AG10803 (cell line): ENCODE data around the gene RASSF9.

Experiments used
- DNase-seq: peaks from one replicate; pipeline ENCODE4 v3.0.0; 2010; ENCODE audit warnings: low read depth
- H3K4me3 ChIP-seq: 2 replicates; pipeline ENCODE4 v1.5.1; 2011; ENCODE audit warnings: mild to moderate bottlenecking, low read length, control low read depth
- TF ChIP-seq, protein P1 (sequence below): conservative IDR thresholded peaks from 2 replicates; pipeline ENCODE4 v1.5.1; 2011; ENCODE audit warnings: mild to moderate bottlenecking, low read length, control low read depth, inconsistent platforms

The RASSF9 gene

DNA sequence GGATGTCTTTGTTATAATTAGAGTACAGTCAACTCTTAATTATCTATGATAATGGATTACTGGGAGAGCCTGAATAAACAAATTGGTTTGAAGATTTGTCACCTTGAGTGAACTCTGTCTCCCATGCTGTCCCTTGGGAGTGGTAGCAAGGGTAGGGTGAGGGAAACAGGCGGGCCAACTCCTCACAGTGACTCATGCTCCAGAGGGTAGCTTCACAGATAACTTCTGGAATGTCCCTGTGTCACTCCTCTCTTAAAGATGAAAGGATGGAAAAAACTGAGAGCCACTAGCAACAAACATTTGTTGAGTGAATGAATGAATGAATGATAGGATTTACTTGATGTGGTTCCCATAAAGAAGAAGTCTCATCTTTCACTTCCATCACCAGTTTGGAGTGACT is 53.5 kb downstream of the RASSF9 start:
- TF ChIP-seq, protein P1, sequence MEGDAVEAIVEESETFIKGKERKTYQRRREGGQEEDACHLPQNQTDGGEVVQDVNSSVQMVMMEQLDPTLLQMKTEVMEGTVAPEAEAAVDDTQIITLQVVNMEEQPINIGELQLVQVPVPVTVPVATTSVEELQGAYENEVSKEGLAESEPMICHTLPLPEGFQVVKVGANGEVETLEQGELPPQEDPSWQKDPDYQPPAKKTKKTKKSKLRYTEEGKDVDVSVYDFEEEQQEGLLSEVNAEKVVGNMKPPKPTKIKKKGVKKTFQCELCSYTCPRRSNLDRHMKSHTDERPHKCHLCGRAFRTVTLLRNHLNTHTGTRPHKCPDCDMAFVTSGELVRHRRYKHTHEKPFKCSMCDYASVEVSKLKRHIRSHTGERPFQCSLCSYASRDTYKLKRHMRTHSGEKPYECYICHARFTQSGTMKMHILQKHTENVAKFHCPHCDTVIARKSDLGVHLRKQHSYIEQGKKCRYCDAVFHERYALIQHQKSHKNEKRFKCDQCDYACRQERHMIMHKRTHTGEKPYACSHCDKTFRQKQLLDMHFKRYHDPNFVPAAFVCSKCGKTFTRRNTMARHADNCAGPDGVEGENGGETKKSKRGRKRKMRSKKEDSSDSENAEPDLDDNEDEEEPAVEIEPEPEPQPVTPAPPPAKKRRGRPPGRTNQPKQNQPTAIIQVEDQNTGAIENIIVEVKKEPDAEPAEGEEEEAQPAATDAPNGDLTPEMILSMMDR, result no peak
- no peak for DNase-seq
- H3K4me3 ChIP-seq, result no peak overlapping the region

DNA sequence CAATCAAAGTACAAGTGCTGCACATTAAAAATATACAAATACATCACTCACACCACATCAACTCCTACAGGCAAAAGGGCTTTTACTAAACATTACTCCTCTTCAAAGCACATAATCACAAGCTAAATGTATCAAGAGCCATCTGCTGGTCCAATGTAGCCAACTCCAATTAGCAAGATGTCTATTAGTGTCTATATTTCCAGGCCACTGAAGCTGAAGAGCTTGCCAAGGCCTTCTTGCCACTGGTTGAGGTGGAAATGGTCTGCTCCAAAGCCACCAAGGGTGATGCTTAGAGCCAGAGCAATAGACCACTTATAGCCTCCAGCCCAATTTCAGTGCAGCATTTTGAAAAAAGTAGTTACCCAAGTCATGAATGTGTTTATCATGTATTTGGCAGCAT is 54.4 kb downstream of the RASSF9 start:
- TF ChIP-seq, protein P1, result no peak
- no peak for DNase-seq
- H3K4me3 ChIP-seq, result no peak overlapping the region

DNA sequence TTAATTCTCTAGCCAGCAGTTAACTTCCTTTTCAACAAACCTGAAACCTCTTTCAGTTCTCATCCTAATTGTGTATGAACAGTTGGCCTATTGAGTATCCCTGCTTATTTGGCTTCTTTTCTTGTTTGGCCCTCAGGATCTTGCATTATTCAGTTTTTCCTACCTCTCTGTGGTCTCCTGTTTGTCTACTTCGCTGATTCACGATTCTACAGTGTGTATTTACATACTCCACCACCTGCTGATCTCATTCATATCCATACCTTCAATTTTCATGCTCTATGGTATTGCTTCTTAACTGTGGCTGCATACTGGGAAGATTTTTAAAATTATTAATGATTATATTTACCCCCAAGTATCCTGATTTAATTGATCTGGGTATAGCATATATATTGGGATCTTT is 56.4 kb downstream of the RASSF9 start:
- TF ChIP-seq, protein P1, result no peak
- H3K4me3 ChIP-seq, result no peak overlapping the region
- no peak for DNase-seq

DNA sequence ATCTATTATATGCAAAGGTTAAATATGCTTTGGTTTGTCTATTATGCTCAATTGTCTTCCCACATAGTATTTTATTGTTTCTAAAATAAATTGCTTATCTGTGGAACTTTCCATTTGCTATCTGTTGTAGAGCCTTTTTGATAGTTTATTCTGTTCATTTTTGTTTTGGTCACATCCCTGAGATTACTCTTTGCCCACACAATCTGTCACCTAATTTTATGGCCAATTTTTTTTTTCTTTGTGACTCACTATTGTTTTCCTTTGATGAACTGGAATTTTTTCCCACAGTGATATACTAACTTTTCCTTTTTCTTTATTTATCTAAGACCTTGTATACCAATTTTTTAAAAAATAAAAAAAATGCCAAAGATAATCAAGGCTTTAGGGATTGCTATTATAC is 61.1 kb downstream of the RASSF9 start:
- DNase-seq, result no peak
- no peak overlapping the region for H3K4me3 ChIP-seq
- TF ChIP-seq, protein P1, result no peak

DNA sequence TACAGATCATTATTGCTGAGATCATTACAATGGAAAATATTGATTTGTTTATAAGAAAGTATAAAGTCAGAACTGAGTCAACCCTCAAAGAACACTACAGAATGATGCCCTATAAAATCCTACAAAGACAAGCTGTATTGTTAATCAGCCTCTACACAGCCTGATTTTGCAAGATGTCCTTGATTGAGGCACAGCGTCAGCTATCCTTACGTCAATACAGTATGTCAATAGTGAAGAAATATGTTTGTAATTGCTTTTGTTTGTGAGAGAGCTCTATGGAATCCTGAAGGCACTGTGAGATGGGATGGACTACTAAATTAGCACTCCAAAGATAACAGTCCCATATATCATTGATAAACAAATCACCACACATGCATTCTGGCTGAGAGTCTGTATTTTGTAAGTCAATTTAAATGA is 70.7 kb downstream of the RASSF9 start:
- DNase-seq, result no peak
- TF ChIP-seq, protein P1, result no peak
- no peak overlapping the region for H3K4me3 ChIP-seq

DNA sequence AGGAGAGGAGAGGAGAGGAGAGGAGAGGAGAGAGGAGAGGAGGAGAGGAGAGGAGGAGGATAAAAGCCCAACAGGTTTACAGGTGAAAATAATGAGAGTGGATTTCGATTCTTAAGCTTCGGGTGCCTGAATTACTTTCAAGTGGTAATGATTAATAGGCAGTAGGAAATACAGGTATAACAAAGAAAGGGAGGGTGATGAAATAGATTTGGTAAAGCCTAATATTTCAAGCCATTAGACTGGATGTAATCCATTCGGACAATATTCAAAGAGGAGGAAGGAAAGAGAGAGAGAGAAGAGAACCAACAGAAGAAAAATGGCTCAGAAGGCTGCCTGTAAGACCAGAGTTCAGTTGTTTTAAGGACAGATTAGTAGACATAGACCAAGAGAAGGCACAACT is 76.6 kb downstream of the RASSF9 start:
- TF ChIP-seq, protein P1, result no peak
- DNase-seq, result no peak
- H3K4me3 ChIP-seq, result no peak overlapping the region

DNA sequence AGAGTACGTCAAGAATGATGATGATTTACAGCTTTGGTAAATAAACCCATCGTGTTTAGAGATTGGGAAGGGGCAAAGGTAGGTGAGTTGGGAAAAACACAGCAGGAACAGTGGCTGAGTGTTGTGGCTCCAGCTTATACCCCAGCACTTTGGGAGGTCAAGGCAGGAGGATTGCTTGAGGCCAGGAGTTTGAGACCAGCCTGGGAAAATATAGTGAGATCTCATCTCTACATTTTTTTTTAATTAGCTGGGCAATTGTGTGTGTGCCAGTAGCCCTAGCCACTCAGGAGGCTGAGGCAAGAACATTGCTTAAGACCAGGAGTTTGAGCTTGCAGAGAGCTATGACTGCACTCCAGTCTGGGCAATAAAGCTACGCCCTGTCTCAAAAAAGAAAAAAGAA is 77.1 kb downstream of the RASSF9 start:
- TF ChIP-seq, protein P1, result no peak
- H3K4me3 ChIP-seq, result no peak overlapping the region
- peak; percentile 15 for DNase-seq
